ENCODE data around the gene RIC8B. TPM values are rescaled to one million over a fixed set of nuclear protein-coding genes. Genes with fewer than 3 reads are reported as not detected.

Gene RIC8B
- polyA plus RNA-seq, 3 donors: 2.7 to 3.8 (median 2.7) TPM

DNA sequence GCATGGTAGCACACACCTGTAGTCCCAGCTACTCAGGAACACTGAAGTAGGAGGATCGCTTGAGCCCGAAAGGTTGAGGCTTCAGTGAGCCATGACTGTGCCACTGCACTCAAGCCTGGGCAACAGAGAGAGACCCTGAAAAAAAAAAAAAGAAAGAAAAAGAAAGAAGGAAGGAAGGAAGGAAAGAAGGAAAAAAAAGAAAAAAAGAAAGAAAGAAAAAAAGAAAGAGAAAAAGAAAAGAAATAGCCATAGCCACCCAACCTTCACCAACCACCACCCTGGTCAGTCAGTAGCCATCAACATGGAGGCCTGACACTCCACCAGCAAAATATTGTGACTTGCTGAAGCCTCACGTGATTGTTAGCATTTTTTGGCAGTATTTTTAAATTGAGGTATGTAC lies 159.8 kb downstream of the RIC8B start:
- Histone ChIP-seq H3K79me2 (ENCODE audit: insufficient read depth, low read length) (no peaks in the 10 kb centered on the region), H3K27ac (ENCODE audit: low read depth in 1 of 2, low read length in 2 of 2) (no peak overlapping the region), H3K4me2 (replicated peaks; ENCODE audit: extremely low read depth, low read length, poor library complexity, severe bottlenecking) (no peak overlapping the region), H3K9ac (ENCODE audit: insufficient read depth, low read length, poor library complexity, severe bottlenecking) (no peak overlapping the region), H3K27me3 (ENCODE audit: control insufficient read depth in 2 of 2, insufficient read depth in 2 of 2, low read length in 2 of 2) (peaks cover 91 to 94% of the 10 kb centered on the region in 2 donors), H2AFZ (ENCODE audit: insufficient read depth, low read depth, low read length, poor library complexity, severe bottlenecking) (no peak overlapping the region), H3K36me3 (replicated peaks in 1 of 2; ENCODE audit: control insufficient read depth in 1 of 2, insufficient read depth in 2 of 2, low read length in 2 of 2) (no peaks in the 10 kb centered on the region), H3K4me1 (ENCODE audit: control insufficient read depth in 1 of 2, insufficient read depth in 2 of 2, low read length in 2 of 2) (no peaks in the 10 kb centered on the region), H3K9me3 (replicated peaks in 1 of 2; ENCODE audit: control insufficient read depth in 1 of 2, insufficient read depth in 1 of 2, low read length in 2 of 2) (peaks cover 2 to 39% of the 10 kb centered on the region in 2 donors), H4K20me1 (ENCODE audit: insufficient read depth, low read length) (no peaks in the 10 kb centered on the region), H3K4me3 (replicated peaks in 1 of 3; ENCODE audit: low read depth in 2 of 3, low read length in 3 of 3) (no peak overlapping the region)
- intact Hi-C loops (cut with micrococcal nuclease): no loop called here
- peaks cover 2 to 30% (median 23%) of the 10 kb centered on the region in 7 donors for H3K9me3 Mint-ChIP-seq
- no peak for DNase-seq
- no peaks in the 10 kb centered on the region for H3K4me1 Mint-ChIP-seq
- H3K27me3 Mint-ChIP-seq (ENCODE audit: low read depth in 3 of 3): peaks cover 84 to 87% (median 87%) of the 10 kb centered on the region in 3 donors
- peak overlapping the region in 1 of 2 donors; percentile 66 for H3K4me3 Mint-ChIP-seq
- H3K27ac Mint-ChIP-seq: no peak overlapping the region
- no CpG with 5 or more reads among the region's 3 CpGs for WGBS (ENCODE audit: insufficient coverage)
- TF ChIP-seq, protein P1, sequence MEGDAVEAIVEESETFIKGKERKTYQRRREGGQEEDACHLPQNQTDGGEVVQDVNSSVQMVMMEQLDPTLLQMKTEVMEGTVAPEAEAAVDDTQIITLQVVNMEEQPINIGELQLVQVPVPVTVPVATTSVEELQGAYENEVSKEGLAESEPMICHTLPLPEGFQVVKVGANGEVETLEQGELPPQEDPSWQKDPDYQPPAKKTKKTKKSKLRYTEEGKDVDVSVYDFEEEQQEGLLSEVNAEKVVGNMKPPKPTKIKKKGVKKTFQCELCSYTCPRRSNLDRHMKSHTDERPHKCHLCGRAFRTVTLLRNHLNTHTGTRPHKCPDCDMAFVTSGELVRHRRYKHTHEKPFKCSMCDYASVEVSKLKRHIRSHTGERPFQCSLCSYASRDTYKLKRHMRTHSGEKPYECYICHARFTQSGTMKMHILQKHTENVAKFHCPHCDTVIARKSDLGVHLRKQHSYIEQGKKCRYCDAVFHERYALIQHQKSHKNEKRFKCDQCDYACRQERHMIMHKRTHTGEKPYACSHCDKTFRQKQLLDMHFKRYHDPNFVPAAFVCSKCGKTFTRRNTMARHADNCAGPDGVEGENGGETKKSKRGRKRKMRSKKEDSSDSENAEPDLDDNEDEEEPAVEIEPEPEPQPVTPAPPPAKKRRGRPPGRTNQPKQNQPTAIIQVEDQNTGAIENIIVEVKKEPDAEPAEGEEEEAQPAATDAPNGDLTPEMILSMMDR (IDR thresholded peaks at IDR 0.05): no peak
- peaks cover 0 to 2% of the 10 kb centered on the region in 2 donors for H3K36me3 Mint-ChIP-seq

Other genes starting within 250 kb of the RIC8B start
- gene RFX4, start 191.7 kb upstream of the RIC8B start, polyA plus RNA-seq: not detected
- 1 to 10 TPM in 2 of 3 donors, under 1 TPM in 1; 0.56 to 2.0 (median 1.7) TPM for gene TMEM263, start 181.2 kb downstream of the RIC8B start, polyA plus RNA-seq
- gene MTERF2, start 212.5 kb downstream of the RIC8B start, polyA plus RNA-seq: 1 to 10 TPM in 1 of 3 donors, under 1 TPM in 2; 0.54 to 1.2 (median 0.73) TPM

All from CD14-positive monocyte (primary cell).